SK-N-SH (cell line): ENCODE data around the gene RPS6KA2. TPM values are rescaled to one million over a fixed set of nuclear protein-coding genes. Genes with fewer than 3 reads are reported as not detected.
A peak's percentile ranks its signal among the peaks of the same experiment; 100 is the strongest.

ENCODE experiments used
- CTCF ChIA-PET: fragments of 300-600, 350-600 bp; formaldehyde crosslinking; extraction: SDS; loops from one replicate; lab custom pipeline; 2021; lab: Yijun Ruan, JAX
- POLR2A ChIA-PET: fragments of 350-600 bp; sonication (Branson Sonifier 250); formaldehyde crosslinking; extraction: SDS; loops from one replicate; lab custom pipeline; 2020; ENCODE audit warnings: antibody characterized with exemption, inconsistent platforms; lab: Yijun Ruan, JAX
- DNase-seq: peaks from one replicate; pipeline ENCODE4 v3.0.0; 2012
- H2AFZ ChIP-seq: fragments of 200-600 bp; sonication (generic); 2 replicates; pipeline ENCODE4 v1.8.1; 2016; ENCODE audit warnings: antibody characterized with exemption, mild to moderate bottlenecking, low read depth
- H3F3A ChIP-seq: fragments of 200-600 bp; sonication (generic); replicated peaks from 2 replicates; pipeline ENCODE3; 2016; ENCODE audit warnings: antibody characterized with exemption, mild to moderate bottlenecking; ENCODE audit not compliant: insufficient read depth
- H3K27ac ChIP-seq, 2 experiments: fragments of 200-500 bp in 1 of 2; fragments of 200-600 bp in 1 of 2; sonication (Bioruptor generic) in 1 of 2; sonication (generic), shearing (Covaris generic) in 1 of 2; 2 replicates each; pipeline versions ENCODE4 v1.5.1 to v1.6.1; 2014 to 2016; ENCODE audit warnings: low read depth in 2 of 2, inconsistent platforms in 1 of 2, low read length in 1 of 2, mild to moderate bottlenecking in 1 of 2, mixed read lengths in 1 of 2
- H3K27me3 ChIP-seq: fragments of 200-600 bp; sonication (generic), shearing (Covaris generic); 2 replicates; pipeline ENCODE4 v1.6.1; 2016; ENCODE audit warnings: mixed run types; ENCODE audit not compliant: insufficient read depth
- H3K36me3 ChIP-seq, 2 experiments: fragments of 200-500 bp in 1 of 2; fragments of 200-600 bp in 1 of 2; sonication (Bioruptor generic) in 1 of 2; sonication (generic) in 1 of 2; replicated peaks in 1 of 2; 2 replicates each; pipeline versions ENCODE3 to v1.5.1; 2014 to 2016; ENCODE audit warnings: low read length in 1 of 2, mild to moderate bottlenecking in 1 of 2; ENCODE audit not compliant: insufficient read depth in 2 of 2, control insufficient read depth in 1 of 2
- H3K4me1 ChIP-seq, 2 experiments: fragments of 200-500 bp in 1 of 2; fragments of 200-600 bp in 1 of 2; sonication (Bioruptor generic) in 1 of 2; sonication (generic), shearing (Covaris generic) in 1 of 2; 2 replicates each; pipeline versions ENCODE4 v1.5.1 to v1.6.1; 2014 to 2016; ENCODE audit warnings: low read depth in 1 of 2, low read length in 1 of 2, mixed run types in 1 of 2; ENCODE audit not compliant: insufficient read depth in 2 of 2, control insufficient read depth in 1 of 2
- H3K4me2 ChIP-seq: fragments of 200-600 bp; sonication (generic), shearing (Covaris generic); 2 replicates; pipeline ENCODE4 v1.6.1; 2017; ENCODE audit warnings: mixed run types
- H3K4me3 ChIP-seq, 2 experiments: fragments of 200-500 bp in 1 of 2; fragments of 200-600 bp in 1 of 2; sonication (Bioruptor generic) in 1 of 2; sonication (generic), shearing (Covaris generic) in 1 of 2; 2 replicates each; pipeline versions ENCODE4 v1.5.1 to v1.8.1; 2014 to 2016; ENCODE audit warnings: low read depth in 2 of 2, inconsistent platforms in 1 of 2, low read length in 1 of 2, mild to moderate bottlenecking in 1 of 2, mixed read lengths in 1 of 2, moderate library complexity in 1 of 2
- H3K79me2 ChIP-seq: fragments of 200-600 bp; sonication (generic); 2 replicates; pipeline ENCODE4 v1.8.1; 2017; ENCODE audit warnings: mild to moderate bottlenecking; ENCODE audit not compliant: insufficient read depth
- H3K9ac ChIP-seq: fragments of 200-600 bp; sonication (generic); 2 replicates; pipeline ENCODE4 v1.6.1; 2017; ENCODE audit warnings: mixed run types
- H3K9me2 ChIP-seq: fragments of 200-600 bp; sonication (generic); 2 replicates; pipeline ENCODE4 v1.6.1; 2017; ENCODE audit warnings: mixed run types
- H3K9me3 ChIP-seq: fragments of 200-600 bp; sonication (generic); 2 replicates; pipeline ENCODE4 v1.6.1; 2017; ENCODE audit warnings: mixed run types, mild to moderate bottlenecking, moderate library complexity
- H4K20me1 ChIP-seq: fragments of 200-600 bp; sonication (generic); 2 replicates; pipeline ENCODE4 v1.6.1; 2017; ENCODE audit warnings: mild to moderate bottlenecking, mixed run types; ENCODE audit not compliant: insufficient read depth
- ELF1 ChIP-seq: IDR thresholded peaks from 2 replicates; pipeline ENCODE4 v1.4.0; 2012
- EP300 ChIP-seq, 2 experiments: IDR thresholded peaks; 2 replicates each; pipeline versions ENCODE4 v1.4.0 to v1.6.1; 2012; ENCODE audit warnings: borderline replicate concordance in 1 of 2, low read depth in 1 of 2, low read length in 1 of 2
- EZH2phosphoT487 ChIP-seq: fragments of 200-600 bp; sonication (generic); IDR thresholded peaks from 2 replicates; pipeline ENCODE4 v1.6.1; 2017; ENCODE audit warnings: low read depth, mixed run types, mild to moderate bottlenecking, antibody characterized with exemption, moderate library complexity, borderline replicate concordance
- FOXJ3 ChIP-seq: sonication (generic); formaldehyde crosslinking; IDR thresholded peaks from 2 replicates; pipeline ENCODE4 v1.5.1; 2020; ENCODE audit warnings: mild to moderate bottlenecking, missing genetic modification reagents
- FOXM1 ChIP-seq: IDR thresholded peaks from 2 replicates; pipeline ENCODE4 v1.4.0; 2012; ENCODE audit warnings: low read depth, mild to moderate bottlenecking
- JUND ChIP-seq: IDR thresholded peaks from 2 replicates; pipeline ENCODE4 v1.4.0; 2012
- NFIC ChIP-seq: IDR thresholded peaks from 2 replicates; pipeline ENCODE4 v1.4.0; 2012; ENCODE audit warnings: borderline replicate concordance
- NRF1 ChIP-seq: IDR thresholded peaks from 2 replicates; pipeline ENCODE4 v1.6.1; 2012; ENCODE audit warnings: low read depth, mild to moderate bottlenecking, low read length
- RAD21 ChIP-seq: IDR thresholded peaks from 2 replicates; pipeline ENCODE4 v1.6.1; 2012; ENCODE audit warnings: mild to moderate bottlenecking, low read length
- RCOR1 ChIP-seq: fragments of 150-350 bp; IDR thresholded peaks from 2 replicates; pipeline ENCODE4 v1.6.1; 2017; ENCODE audit warnings: antibody characterized with exemption, low read length
- RFX5 ChIP-seq: IDR thresholded peaks from 2 replicates; pipeline ENCODE4 v1.6.1; 2012; ENCODE audit warnings: mild to moderate bottlenecking, improper control_type of control experiment, low read length
- RXRA ChIP-seq: IDR thresholded peaks from 2 replicates; pipeline ENCODE4 v1.4.0; 2012; ENCODE audit warnings: low read depth, mild to moderate bottlenecking, borderline replicate concordance
- SIN3A ChIP-seq: IDR thresholded peaks from 2 replicates; pipeline ENCODE4 v1.6.1; 2012; ENCODE audit warnings: low read depth, mild to moderate bottlenecking, low read length, moderate library complexity, borderline replicate concordance
- SMC3 ChIP-seq: IDR thresholded peaks from 2 replicates; pipeline ENCODE4 v1.6.1; 2012; ENCODE audit warnings: low read depth, low read length, improper control_type of control experiment
- TCF12 ChIP-seq: IDR thresholded peaks from 2 replicates; pipeline ENCODE4 v1.4.0; 2012
- YY1 ChIP-seq: IDR thresholded peaks from 2 replicates; pipeline ENCODE4 v1.4.0; 2012; ENCODE audit warnings: low read depth, mild to moderate bottlenecking
- WGBS: methylation state at CpG from one replicate; pipeline ENCODE4 v1.1.6; 2017; ENCODE audit warnings: low lambda C conversion rate; 5-methylcytosine and 5-hydroxymethylcytosine counted together
- polyA plus RNA-seq, 3 experiments: library from polyadenylated mRNA; depleted of rRNA; stranded (reverse); fragments of >200 nt; gene quantifications; 2 replicates each; pipeline ENCODE4 v1.2.3, GENCODE V29; 2012
- TF ChIP-seq, protein P1 (sequence below): IDR thresholded peaks from 2 replicates; pipeline ENCODE4 v1.4.0; 2012; ENCODE audit warnings: low read depth, borderline replicate concordance
- TF ChIP-seq, protein P2 (sequence below): fragments of 150-350 bp; IDR thresholded peaks from 2 replicates; pipeline ENCODE4 v1.6.1; 2017; ENCODE audit warnings: antibody characterized with exemption, low read length, low read depth, borderline replicate concordance
- TF ChIP-seq, protein P3 (sequence below): fragments of 200-600 bp; sonication (generic); IDR thresholded peaks from 2 replicates; pipeline ENCODE4 v1.6.1; 2017; ENCODE audit warnings: antibody characterized with exemption, mild to moderate bottlenecking, moderate library complexity
- TF ChIP-seq, protein P4 (sequence below): IDR thresholded peaks from 2 replicates; pipeline ENCODE4 v1.6.1; 2012; ENCODE audit warnings: mild to moderate bottlenecking, low read depth, low read length, moderate library complexity
- TF ChIP-seq, protein P5 (sequence below): IDR thresholded peaks from 2 replicates; pipeline ENCODE4; 2012

Gene RPS6KA2
- polyA plus RNA-seq, 1 of the 3 experiments (the other 2 are of a cell fraction): 59.5 TPM

DNA sequence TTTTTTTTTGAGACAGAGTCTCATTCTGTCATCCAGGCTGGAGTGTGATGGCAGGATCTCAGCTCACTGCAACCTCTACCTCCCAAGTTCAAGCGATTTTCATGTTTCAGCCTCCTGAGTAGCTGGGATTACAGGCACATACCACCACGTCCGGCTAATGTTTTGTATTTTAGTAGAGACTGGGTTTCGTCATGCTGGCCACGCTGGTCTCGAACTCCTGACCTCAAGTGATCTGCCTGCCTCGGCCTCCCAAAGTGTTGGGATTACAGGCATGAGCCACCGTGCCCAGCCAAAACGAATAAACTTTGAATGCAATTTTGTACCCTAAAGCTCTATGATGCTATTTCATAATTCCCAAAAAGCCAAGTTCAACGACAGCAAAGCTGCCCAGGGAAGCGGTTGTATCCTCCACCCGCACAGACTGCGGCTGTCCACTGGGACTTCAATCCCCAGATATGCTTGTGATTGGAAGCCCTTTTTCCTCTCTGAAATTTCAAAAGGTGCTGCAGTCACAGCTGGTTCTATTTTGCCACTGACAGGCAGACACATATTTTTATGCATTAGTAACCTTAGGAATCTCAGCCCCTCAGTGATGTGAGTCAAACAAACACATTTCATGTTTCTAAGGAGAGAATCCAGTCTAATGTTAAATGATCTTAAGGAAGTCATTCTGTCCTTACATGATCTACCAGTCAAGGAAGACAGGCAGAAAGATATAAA, 31.8 kb downstream of the RPS6KA2 start (continued):
- TF ChIP-seq, protein P1, sequence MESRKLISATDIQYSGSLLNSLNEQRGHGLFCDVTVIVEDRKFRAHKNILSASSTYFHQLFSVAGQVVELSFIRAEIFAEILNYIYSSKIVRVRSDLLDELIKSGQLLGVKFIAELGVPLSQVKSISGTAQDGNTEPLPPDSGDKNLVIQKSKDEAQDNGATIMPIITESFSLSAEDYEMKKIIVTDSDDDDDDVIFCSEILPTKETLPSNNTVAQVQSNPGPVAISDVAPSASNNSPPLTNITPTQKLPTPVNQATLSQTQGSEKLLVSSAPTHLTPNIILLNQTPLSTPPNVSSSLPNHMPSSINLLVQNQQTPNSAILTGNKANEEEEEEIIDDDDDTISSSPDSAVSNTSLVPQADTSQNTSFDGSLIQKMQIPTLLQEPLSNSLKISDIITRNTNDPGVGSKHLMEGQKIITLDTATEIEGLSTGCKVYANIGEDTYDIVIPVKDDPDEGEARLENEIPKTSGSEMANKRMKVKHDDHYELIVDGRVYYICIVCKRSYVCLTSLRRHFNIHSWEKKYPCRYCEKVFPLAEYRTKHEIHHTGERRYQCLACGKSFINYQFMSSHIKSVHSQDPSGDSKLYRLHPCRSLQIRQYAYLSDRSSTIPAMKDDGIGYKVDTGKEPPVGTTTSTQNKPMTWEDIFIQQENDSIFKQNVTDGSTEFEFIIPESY: no peak
- TF ChIP-seq JUND: peak; percentile 69
- TF ChIP-seq EZH2phosphoT487: no peak
- peak; percentile 48; the same call in 1 of the 2 replicates for TF ChIP-seq NFIC
- TF ChIP-seq, protein P2, sequence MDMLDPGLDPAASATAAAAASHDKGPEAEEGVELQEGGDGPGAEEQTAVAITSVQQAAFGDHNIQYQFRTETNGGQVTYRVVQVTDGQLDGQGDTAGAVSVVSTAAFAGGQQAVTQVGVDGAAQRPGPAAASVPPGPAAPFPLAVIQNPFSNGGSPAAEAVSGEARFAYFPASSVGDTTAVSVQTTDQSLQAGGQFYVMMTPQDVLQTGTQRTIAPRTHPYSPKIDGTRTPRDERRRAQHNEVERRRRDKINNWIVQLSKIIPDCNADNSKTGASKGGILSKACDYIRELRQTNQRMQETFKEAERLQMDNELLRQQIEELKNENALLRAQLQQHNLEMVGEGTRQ: no peak
- no peak for TF ChIP-seq RAD21
- TF ChIP-seq RCOR1: no peak

DNA sequence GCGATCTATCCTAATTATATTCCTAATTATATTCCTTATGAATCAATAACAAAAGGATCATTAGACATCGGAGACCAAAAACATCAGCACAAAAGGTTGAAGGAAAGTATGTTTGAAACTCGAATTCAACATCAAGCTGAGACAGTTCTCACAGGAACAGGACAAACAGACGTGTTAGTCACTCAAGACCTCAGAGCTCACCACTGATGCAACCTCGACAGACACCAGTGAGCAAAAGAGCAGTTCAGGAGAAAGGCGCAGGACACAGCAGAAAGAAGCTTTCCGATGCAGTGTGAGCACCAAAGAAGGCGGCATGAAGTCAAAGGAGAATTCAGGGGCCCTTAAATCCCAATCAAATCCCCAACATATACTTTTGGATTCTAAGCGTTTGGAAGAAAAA, 34.2 kb downstream of the RPS6KA2 start:
- no peak for DNase-seq
- CTCF ChIA-PET: interaction anchor here (1.0 to 1.6 kb wide), 2 partner anchors 20 to 317 kb away, joined by 3 to 4 read pairs; no protein-coding TSS in a partner anchor
- Histone ChIP-seq H4K20me1 (no peaks in the 10 kb centered on the region), H3K36me3 (peaks cover 0 to 3% of the 10 kb centered on the region in 2 experiments), H3K9ac (peak overlapping the region; percentile 26; the same call in 1 of the 2 replicates), H2AFZ (no peak overlapping the region), H3K4me3 (no peak overlapping the region), H3F3A (peaks cover 31% of the 10 kb centered on the region), H3K79me2 (peaks cover 81% of the 10 kb centered on the region), H3K9me3 (no peaks in the 10 kb centered on the region), H3K9me2 (no peaks in the 10 kb centered on the region), H3K27ac (peak overlapping the region in 1 of 2 experiments; percentile 100; a peak in 2 of 4 replicates), H3K4me1 (peaks cover 55 to 67% of the 10 kb centered on the region in 2 experiments), H3K27me3 (no peaks in the 10 kb centered on the region), H3K4me2 (no peak overlapping the region)
- POLR2A ChIA-PET: no interaction called here
- TF ChIP-seq RXRA (no peak), ELF1 (no peak), SIN3A (no peak), FOXM1 (no peak), NFIC (no peak), EZH2phosphoT487 (no peak), YY1 (no peak), TCF12 (no peak), RCOR1 (no peak), FOXJ3 (CRISPR knock-in tag) (no peak), RFX5 (no peak), RAD21 (no peak), EP300 (IDR thresholded peaks at IDR 0.05; ENCODE audit: borderline replicate concordance in 1 of 2, low read depth in 1 of 2, low read length in 1 of 2) (no peak), SMC3 (no peak), NRF1 (no peak), JUND (no peak)
- TF ChIP-seq, protein P3, sequence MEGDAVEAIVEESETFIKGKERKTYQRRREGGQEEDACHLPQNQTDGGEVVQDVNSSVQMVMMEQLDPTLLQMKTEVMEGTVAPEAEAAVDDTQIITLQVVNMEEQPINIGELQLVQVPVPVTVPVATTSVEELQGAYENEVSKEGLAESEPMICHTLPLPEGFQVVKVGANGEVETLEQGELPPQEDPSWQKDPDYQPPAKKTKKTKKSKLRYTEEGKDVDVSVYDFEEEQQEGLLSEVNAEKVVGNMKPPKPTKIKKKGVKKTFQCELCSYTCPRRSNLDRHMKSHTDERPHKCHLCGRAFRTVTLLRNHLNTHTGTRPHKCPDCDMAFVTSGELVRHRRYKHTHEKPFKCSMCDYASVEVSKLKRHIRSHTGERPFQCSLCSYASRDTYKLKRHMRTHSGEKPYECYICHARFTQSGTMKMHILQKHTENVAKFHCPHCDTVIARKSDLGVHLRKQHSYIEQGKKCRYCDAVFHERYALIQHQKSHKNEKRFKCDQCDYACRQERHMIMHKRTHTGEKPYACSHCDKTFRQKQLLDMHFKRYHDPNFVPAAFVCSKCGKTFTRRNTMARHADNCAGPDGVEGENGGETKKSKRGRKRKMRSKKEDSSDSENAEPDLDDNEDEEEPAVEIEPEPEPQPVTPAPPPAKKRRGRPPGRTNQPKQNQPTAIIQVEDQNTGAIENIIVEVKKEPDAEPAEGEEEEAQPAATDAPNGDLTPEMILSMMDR: no peak
- TF ChIP-seq, protein P4, sequence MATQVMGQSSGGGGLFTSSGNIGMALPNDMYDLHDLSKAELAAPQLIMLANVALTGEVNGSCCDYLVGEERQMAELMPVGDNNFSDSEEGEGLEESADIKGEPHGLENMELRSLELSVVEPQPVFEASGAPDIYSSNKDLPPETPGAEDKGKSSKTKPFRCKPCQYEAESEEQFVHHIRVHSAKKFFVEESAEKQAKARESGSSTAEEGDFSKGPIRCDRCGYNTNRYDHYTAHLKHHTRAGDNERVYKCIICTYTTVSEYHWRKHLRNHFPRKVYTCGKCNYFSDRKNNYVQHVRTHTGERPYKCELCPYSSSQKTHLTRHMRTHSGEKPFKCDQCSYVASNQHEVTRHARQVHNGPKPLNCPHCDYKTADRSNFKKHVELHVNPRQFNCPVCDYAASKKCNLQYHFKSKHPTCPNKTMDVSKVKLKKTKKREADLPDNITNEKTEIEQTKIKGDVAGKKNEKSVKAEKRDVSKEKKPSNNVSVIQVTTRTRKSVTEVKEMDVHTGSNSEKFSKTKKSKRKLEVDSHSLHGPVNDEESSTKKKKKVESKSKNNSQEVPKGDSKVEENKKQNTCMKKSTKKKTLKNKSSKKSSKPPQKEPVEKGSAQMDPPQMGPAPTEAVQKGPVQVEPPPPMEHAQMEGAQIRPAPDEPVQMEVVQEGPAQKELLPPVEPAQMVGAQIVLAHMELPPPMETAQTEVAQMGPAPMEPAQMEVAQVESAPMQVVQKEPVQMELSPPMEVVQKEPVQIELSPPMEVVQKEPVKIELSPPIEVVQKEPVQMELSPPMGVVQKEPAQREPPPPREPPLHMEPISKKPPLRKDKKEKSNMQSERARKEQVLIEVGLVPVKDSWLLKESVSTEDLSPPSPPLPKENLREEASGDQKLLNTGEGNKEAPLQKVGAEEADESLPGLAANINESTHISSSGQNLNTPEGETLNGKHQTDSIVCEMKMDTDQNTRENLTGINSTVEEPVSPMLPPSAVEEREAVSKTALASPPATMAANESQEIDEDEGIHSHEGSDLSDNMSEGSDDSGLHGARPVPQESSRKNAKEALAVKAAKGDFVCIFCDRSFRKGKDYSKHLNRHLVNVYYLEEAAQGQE: no peak
- TF ChIP-seq, protein P5, sequence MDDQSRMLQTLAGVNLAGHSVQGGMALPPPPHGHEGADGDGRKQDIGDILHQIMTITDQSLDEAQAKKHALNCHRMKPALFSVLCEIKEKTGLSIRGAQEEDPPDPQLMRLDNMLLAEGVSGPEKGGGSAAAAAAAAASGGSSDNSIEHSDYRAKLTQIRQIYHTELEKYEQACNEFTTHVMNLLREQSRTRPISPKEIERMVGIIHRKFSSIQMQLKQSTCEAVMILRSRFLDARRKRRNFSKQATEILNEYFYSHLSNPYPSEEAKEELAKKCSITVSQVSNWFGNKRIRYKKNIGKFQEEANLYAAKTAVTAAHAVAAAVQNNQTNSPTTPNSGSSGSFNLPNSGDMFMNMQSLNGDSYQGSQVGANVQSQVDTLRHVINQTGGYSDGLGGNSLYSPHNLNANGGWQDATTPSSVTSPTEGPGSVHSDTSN: no peak
- 74% methylated on average over 9 of the region's 9 CpGs for WGBS
